Inflammatory macrophage treated with lipopolysaccharide for 1 hour (primary cell): ENCODE data around the gene PPP1R12A.

Experiments used
- DNase-seq, 2 donors: peaks; one replicate each; pipeline ENCODE4 v3.0.0-alpha.2; 2020 to 2022

The PPP1R12A gene

GRCh38 chr12:79766705-79767464, 168.0 kb downstream of the PPP1R12A start:
- DNase-seq: no peak

- no peak for DNase-seq
Measured at GRCh38 chr12:79765157-79765556, 169.7 kb downstream of the PPP1R12A start.

- no peak for DNase-seq
Measured at GRCh38 chr12:79764641-79765040, 170.3 kb downstream of the PPP1R12A start.

GRCh38 chr12:79763766-79764452, 171.0 kb downstream of the PPP1R12A start:
- no peak for DNase-seq

- no peak for DNase-seq
Measured at GRCh38 chr12:79761341-79761740, 173.6 kb downstream of the PPP1R12A start.

- DNase-seq: no peak
Measured at GRCh38 chr12:79747274-79747673, 187.6 kb downstream of the PPP1R12A start.

- peak; percentile 14 to 53 for DNase-seq
Measured at GRCh38 chr12:79737875-79738718, 196.8 kb downstream of the PPP1R12A start.

GRCh38 chr12:79732638-79733037, 202.3 kb downstream of the PPP1R12A start:
- no peak for DNase-seq

- DNase-seq: no peak
Measured at GRCh38 chr12:79725987-79726386, 208.9 kb downstream of the PPP1R12A start.
